ENCODE results near the gene GOLGA1.

The GOLGA1 gene

GRCh38 chr9:124941679-124942561 lies 1.0 kb upstream of the GOLGA1 start:
- no peak for TF ChIP-seq CTCF (conservative IDR thresholded peaks at IDR 0.05; ENCODE audit: low read depth, low read length)
- Histone ChIP-seq H3K9ac (peak overlapping the region; percentile 80), H3K4me1 (ENCODE audit: low read depth, poor library complexity, severe bottlenecking) (peaks cover 19% of the 10 kb centered on the region), H3K4me3 (IDR thresholded peaks at IDR 0.05; ENCODE audit: insufficient read depth, low read depth, low read length) (no peak overlapping the region), H3K79me2 (ENCODE audit: insufficient read depth, low read depth) (no peaks in the 10 kb centered on the region), H3K4me2 (peak overlapping the region; percentile 82), H3K27me3 (ENCODE audit: insufficient read depth, low read depth) (no peaks in the 10 kb centered on the region), H3K27ac (peak overlapping the region; percentile 83), H4K20me1 (ENCODE audit: insufficient read depth) (no peaks in the 10 kb centered on the region), H3K36me3 (ENCODE audit: insufficient read depth) (no peaks in the 10 kb centered on the region), H2AFZ (ENCODE audit: low read depth) (peak overlapping the region; percentile 89)

GRCh38 chr9:124940521-124940893 lies 376 bp downstream of the GOLGA1 start:
- Histone ChIP-seq H3K9ac (peak overlapping the region; percentile 80), H3K4me3 (IDR thresholded peaks at IDR 0.05; ENCODE audit: insufficient read depth, low read depth, low read length) (no peak overlapping the region), H3K27ac (peak overlapping the region; percentile 83), H2AFZ (ENCODE audit: low read depth) (peak overlapping the region; percentile 89), H3K79me2 (ENCODE audit: insufficient read depth, low read depth) (no peaks in the 10 kb centered on the region), H4K20me1 (ENCODE audit: insufficient read depth) (no peaks in the 10 kb centered on the region), H3K36me3 (ENCODE audit: insufficient read depth) (no peaks in the 10 kb centered on the region), H3K27me3 (ENCODE audit: insufficient read depth, low read depth) (no peaks in the 10 kb centered on the region), H3K4me2 (peak overlapping the region; percentile 68), H3K4me1 (ENCODE audit: low read depth, poor library complexity, severe bottlenecking) (peaks cover 19% of the 10 kb centered on the region)
- TF ChIP-seq CTCF (conservative IDR thresholded peaks at IDR 0.05; ENCODE audit: low read depth, low read length) = no peak

- no peaks in the 10 kb centered on the region for H4K20me1 ChIP-seq (ENCODE audit: insufficient read depth)
- peak overlapping the region; percentile 80; the same call in 1 of the 2 replicates for H3K9ac ChIP-seq
- H3K27ac ChIP-seq = no peak overlapping the region; the same call in 1 of the 2 replicates
- no peak for TF ChIP-seq CTCF (conservative IDR thresholded peaks at IDR 0.05; ENCODE audit: low read depth, low read length)
- no peaks in the 10 kb centered on the region for H3K36me3 ChIP-seq (ENCODE audit: insufficient read depth)
- peak overlapping the region; percentile 68 for H3K4me2 ChIP-seq
- peaks cover 19% of the 10 kb centered on the region for H3K4me1 ChIP-seq (ENCODE audit: low read depth, poor library complexity, severe bottlenecking)
- H2AFZ ChIP-seq (ENCODE audit: low read depth) = peak overlapping the region; percentile 89; the same call in 1 of the 2 replicates
- H3K4me3 ChIP-seq (IDR thresholded peaks at IDR 0.05; ENCODE audit: insufficient read depth, low read depth, low read length) = no peak overlapping the region
- H3K79me2 ChIP-seq (ENCODE audit: insufficient read depth, low read depth) = no peaks in the 10 kb centered on the region
- no peaks in the 10 kb centered on the region for H3K27me3 ChIP-seq (ENCODE audit: insufficient read depth, low read depth)
These were observed 939 bp downstream of the GOLGA1 start for GRCh38 chr9:124939944-124940343.

- no peak for TF ChIP-seq CTCF (conservative IDR thresholded peaks at IDR 0.05; ENCODE audit: low read depth, low read length)
- H3K36me3 ChIP-seq (ENCODE audit: insufficient read depth) = no peaks in the 10 kb centered on the region
- no peak overlapping the region for H3K27ac ChIP-seq
- no peaks in the 10 kb centered on the region for H3K27me3 ChIP-seq (ENCODE audit: insufficient read depth, low read depth)
- H3K79me2 ChIP-seq (ENCODE audit: insufficient read depth, low read depth) = no peaks in the 10 kb centered on the region
- H3K4me2 ChIP-seq = no peak overlapping the region
- no peak overlapping the region for H3K4me3 ChIP-seq (IDR thresholded peaks at IDR 0.05; ENCODE audit: insufficient read depth, low read depth, low read length)
- H2AFZ ChIP-seq (ENCODE audit: low read depth) = no peak overlapping the region
- no peaks in the 10 kb centered on the region for H4K20me1 ChIP-seq (ENCODE audit: insufficient read depth)
- H3K4me1 ChIP-seq (ENCODE audit: low read depth, poor library complexity, severe bottlenecking) = no peaks in the 10 kb centered on the region
- H3K9ac ChIP-seq = no peak overlapping the region
These were observed 6.6 kb downstream of the GOLGA1 start for GRCh38 chr9:124934290-124934689.
